GM20431 (cell line): ENCODE measurements around the gene CPNE8.

Source experiments
- in situ Hi-C: fragments of 300-500 bp; cut with MseI, MboI; formaldehyde crosslinking; loops from one replicate; pipeline ENCODE4 v1.15.0; 2020; ENCODE audit warnings: low sequenced_read_pairs; ENCODE audit not compliant: unreplicated experiment

CPNE8 gene

DNA sequence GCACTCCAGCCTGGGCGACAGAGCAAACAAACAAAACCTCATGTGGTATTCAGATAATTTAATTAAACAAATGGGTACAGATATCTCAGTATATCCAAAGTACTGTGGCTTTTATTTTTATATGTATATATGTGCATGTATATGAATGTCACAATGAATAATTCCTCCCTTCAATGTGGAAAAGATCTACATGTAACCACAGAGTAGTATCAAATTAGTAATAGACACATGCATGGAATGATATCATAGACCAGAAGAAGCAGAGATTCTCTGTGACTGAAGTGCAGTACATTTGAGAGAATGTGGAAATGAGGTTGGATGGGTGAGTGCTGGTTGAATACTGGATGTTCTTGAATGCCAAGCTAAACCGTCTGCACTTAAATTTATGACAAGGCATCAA is 222.9 kb downstream of the CPNE8 start:
- in situ Hi-C loops: no loop called here

DNA sequence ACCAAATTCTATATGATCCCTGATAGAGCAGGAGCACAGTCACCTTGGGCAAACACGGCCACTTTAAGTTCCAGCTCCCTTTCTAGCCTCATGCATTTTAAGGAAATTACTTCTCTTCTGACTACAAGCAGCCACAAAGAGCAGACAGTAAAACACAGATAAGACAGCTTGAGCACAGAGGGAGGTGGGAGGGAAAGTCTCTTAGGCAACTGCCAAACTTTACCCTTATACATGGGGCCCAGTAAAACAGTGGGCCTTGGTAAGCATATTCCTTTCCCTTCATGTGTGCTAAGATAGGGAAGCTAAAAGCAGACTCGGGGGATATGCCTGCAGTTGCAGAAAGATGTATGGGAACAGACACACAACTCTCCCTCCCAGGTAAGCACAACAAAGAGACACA is 235.9 kb downstream of the CPNE8 start:
- in situ Hi-C loops: loop anchor here (25.0 kb wide), 1 partner anchor 243 kb away; the partner anchor contains the start of gene CPNE8

DNA sequence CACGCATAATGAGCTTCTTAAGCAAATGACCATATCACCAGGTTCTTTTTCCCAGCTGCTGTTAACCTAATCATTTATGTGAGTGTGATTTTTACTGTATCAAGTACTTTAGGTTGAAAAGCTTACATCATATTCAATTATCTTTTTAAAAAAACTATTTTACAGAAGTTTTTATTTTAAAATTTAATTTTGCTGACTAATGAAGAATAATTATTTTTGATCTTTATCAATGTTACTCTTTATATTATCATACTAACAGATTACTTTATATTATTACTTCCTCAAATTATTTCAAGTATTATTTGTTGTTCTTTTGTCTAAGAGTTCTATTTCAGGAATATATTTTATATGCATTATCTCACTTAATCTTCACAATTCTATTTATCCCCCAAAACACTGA is 236.3 kb downstream of the CPNE8 start:
- in situ Hi-C loops: loop anchor here (25.0 kb wide), 1 partner anchor 243 kb away; the partner anchor contains the start of gene CPNE8

DNA sequence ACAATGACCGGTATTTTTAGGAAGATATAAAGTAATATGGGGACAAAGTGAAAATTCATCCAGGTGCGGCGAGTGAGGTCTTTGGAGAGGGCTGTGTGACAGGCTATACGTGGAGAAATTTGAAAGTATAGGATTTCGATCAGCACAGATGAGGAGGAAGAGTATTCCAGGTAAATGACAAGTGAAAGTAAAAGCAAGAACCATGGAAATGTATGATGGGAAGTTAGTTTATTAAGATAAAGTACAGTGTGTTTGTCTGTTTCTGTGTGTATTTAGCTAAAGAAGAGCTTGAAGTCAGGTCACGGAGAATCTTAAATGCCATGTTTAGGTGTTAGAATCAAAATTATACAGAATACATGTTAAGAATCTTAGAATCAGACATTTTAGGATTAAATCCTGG is 239.0 kb downstream of the CPNE8 start:
- in situ Hi-C loops: loop anchor here (25.0 kb wide), 1 partner anchor 246 kb away; the partner anchor contains the start of gene CPNE8

DNA sequence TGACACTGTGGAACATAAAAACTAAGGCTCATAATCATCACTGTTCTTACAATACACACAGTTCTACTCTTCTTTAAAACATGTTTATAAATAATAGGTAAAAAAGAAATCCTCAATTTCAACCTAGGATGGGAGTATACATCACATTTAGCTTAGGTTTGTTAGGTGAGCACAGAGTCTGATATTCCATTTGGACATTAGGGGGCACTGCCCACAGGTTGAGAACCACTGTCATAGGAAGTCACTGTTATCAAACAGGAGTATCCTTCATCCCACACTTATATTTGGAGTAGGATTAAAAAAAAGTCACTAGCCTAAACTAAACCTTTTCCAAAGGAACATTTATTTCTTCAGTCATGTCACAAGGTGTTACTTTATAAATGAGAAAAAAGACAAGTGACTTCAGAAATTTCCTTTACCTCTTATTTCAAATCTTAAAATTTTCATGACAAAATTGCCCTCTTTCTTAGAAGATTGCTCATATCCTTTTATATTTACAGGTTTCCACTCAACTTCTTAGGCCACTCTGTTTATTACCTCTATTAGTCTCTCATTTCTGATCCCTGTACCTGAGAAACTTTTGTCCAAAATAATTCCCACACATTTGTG is 240.6 kb downstream of the CPNE8 start:
- in situ Hi-C loops: loop anchor here (25.0 kb wide), 1 partner anchor 248 kb away; the partner anchor contains the start of gene CPNE8

DNA sequence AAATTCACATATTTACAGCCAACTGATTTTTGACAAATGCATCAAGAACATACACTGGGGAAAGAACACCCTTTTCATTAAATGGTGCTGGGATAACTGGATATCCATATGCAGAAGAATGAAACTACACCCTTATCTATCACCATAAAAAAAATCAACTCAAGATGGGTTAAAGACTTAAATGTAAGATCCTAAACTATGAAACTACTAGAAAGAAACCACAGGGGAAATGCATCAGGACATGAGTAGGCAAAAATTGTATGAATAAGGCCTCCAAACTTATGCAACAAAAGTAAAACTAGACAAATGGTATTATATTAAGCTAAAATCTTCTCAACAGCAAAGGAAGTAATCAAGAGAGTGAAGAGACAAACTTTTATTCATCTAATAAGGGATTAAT is 242.6 kb downstream of the CPNE8 start:
- in situ Hi-C loops: loop anchor here (25.0 kb wide), 1 partner anchor 249 kb away; the partner anchor contains the start of gene CPNE8

DNA sequence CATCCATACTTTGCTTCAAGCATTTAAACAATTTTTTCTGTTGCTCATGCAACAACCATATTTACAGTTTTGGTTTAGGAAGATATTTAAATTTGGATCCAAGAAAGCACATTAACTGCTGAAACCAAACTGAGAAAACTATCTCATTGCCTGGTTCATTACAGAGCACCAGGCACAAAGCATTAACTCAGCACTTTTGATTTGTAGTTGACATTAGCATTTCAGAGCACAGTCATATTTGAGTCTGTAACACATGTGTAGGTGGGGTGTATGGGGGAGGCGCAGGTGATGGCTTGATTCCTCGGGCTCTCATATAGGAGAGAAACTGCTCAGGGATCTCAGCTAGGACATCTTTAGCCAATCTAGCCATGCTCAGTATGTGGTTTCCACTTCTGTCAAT is 251.7 kb downstream of the CPNE8 start:
- in situ Hi-C loops: loop anchor here (25.0 kb wide), 1 partner anchor 259 kb away; the partner anchor contains the start of gene CPNE8

DNA sequence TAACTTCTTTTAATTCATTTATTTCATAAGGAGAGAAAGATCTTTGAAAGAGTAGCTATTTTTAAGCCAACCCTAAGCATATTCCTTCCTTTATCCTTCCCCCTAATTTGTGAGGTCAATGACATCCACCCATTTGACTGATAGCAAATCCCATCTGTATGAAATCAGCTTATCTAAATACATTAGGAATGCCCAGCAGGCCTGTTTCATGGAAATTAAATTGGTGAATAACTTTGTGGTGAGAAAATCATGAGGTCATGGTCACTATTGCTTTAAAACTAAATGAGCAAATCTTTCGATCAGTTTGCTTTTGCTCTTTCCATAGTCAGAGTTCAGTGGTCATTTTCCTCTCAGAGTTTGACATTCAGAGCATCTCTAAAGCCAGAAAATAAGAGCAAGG is 256.6 kb downstream of the CPNE8 start:
- in situ Hi-C loops: no loop called here

DNA sequence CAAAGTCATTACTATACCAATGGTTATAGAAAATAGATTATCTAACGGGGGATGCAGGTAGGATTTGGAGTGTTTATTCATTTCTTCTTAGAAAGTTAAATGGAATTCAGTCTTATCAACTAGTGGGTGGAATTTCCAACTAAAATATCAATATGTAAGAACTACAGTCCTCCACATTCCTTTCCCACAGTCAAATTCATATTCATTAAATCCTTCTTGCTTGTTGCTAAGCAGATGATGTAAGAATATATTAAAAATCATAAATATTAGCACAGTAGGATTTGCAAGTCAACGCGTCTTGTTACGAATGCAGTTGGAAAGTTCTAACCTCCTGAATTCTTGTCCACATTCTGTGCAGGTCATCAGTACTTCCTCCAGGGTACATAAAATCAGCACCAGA is 259.2 kb downstream of the CPNE8 start:
- in situ Hi-C loops: no loop called here

DNA sequence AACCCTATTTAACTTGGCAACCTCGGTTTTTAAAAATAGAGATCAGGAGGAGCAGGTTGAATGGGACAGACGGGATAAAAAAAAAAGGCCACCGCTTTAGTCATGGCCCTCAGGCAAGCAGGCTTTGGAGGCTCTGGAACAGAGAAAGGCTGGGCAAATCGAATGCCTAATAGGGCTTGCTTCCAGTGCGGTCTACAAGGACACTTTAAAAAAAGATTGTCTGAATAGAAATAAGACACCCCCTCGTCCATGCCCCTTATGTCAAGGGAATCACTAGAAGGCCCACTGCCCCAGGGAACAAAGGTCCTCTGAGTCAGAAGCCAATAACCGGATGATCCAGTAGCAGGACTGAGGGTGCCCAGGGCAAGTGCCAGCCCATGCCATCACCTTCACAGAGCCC is 265.8 kb downstream of the CPNE8 start:
- in situ Hi-C loops: no loop called here

DNA sequence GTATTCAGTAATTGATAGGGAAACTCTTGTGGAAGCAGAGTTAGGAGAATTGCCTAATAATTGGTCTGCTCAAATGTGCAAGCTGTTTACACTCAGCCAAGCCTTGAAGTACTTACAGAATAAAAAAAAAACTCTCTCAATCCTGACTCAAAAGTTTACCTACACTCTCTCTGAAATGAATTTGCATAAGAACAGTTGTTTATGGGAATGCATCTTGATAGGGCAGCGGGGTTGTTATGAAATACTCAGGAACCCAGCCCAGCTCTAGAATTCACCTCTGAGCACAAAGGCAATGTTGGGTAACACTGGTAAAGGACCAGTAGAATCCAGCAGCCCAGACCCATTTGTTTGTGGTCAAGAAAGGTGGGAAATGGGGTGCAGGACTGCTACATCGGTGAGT is 267.0 kb downstream of the CPNE8 start:
- in situ Hi-C loops: no loop called here

DNA sequence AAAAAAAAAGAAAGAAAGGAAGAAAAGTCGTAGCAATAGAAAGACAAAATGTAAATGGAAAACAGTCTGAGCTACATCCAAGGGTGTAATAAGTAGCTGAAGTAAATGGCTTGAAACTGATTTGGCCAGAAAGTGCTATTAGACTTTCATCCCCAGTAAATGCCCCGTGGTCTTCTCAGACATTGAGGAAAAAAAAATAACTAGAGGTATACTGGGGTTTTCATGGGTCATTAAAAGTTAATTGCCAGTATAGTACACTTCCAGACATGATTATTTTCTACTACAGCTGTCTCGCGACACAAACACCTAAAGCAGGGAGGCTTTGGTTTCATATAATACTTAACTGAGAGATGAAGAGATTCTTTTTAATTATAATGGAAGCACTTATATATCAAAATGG is 271.9 kb downstream of the CPNE8 start:
- in situ Hi-C loops: no loop called here

DNA sequence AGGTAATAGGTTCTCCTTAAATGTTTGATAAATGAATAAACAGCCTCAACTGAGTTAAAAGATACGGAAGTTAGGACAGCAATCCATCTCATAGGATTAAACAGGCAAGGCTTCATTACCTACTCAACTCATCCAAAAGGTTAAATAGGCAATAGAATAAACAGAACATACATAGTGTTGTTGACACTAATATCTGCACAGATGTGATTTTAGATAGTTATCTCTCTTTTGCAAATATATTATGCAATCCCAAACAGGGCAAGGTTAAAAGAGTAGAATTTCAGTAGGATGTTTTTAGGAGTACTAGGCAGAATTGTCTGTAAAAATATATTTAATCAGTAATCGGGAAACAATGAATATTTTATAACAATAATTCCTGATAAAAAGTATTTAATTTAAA is 276.3 kb downstream of the CPNE8 start:
- in situ Hi-C loops: no loop called here

DNA sequence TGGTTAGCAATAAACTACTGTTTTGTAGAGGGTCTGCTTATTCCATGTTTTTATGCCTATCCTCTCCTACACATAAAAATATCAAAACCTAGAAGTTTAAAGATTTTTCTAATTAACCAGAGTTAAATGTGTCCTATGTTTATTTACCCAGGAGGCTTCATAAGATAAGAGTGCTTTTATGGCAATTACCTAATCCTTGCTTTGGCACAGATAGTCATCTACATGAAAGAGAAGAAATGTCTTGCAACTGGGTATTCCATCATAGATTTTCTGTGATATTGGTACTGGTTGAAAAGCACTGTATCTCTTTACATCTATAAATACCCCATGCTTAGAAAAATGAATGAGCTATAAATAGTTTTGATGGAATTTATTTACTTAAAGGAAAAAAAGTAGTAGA is 277.1 kb downstream of the CPNE8 start:
- in situ Hi-C loops: no loop called here

DNA sequence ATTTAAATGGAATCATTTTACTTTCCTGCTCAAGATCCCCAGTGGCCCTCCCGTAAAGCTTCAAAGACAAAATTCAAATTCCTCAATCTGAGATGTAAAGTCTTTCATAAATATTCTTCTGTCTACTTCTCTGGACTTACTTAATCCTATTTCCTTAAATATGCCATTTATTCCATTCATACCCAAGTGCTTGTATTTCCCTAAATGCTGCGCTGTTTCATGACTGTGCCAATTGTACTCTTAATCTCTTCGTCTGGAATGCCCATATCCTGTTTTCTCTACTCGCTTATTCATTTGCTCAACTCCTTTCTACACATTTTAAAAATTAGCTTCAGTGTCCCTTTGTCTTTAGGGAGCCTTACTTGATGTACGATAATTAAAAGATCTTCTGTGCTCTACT is 280.1 kb downstream of the CPNE8 start:
- in situ Hi-C loops: no loop called here

DNA sequence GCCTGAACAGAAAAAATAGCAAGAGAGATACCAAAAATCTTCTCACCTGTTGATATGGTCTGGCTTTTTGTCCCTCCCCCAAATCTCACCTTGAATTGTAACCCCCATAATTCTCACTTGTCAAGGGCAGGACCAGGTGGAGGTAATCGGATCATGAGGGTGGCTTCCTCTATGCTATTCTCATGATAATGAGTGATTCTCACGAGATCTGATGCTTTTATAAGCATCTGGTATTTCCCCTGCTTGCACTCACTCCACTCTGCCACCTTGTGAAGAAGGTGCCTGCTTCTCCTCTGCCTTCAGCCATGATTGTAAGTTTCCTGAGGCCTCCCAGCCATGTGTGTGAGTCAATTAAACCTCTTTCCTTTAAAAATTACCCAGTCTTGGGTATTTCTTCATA is 291.2 kb downstream of the CPNE8 start:
- in situ Hi-C loops: no loop called here

DNA sequence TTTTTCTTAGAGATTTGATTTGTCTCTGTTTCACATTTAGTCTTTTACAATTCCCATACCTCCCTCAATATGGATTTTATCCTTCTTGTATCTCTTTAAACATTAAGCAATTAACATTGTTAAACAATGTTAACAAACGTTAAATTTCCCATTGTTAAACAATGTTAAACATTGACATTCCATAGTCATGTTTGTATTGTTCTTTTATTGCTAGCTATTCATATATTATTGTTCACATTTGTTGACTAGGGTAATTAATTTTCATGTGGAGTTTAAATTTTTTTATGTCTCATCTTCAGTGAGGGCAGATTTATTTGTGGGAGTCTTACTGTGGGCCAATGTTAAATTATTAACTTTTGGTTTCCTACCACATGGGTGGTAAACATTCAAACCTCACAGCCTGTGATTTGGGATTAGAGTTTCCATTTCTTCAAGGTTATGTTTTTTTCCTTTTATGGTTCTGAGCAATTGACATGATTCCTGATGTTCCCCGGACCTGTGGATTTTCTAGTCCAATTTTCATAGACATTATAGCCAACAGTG is 294.5 kb downstream of the CPNE8 start:
- in situ Hi-C loops: no loop called here

DNA sequence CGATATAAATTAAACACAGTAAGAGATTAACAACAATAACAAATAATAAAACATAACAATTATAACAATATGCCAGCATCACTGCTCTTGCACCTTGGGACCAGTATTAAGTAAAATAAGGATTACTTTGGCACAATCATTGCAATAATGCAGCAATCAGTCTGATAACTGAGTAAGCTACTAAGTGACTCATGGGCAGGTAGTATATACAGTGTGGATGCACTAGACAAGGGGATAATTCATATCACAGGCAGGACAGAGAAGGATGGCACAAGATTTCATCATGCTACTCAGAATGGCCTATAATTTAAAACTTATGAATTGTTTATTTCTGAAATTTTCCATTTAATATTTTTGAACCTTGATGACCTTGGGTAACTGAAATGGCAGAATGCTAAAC is 298.1 kb downstream of the CPNE8 start:
- in situ Hi-C loops: no loop called here
